IPS-18a (cell line): ENCODE measurements around the gene EI24.
A peak's percentile ranks its signal among the peaks of the same experiment; 100 is the strongest.
"Not testable (repeated sequence)": the region's sequence is repeated elsewhere in the genome, so short reads cannot be mapped to it uniquely, and the experiment has no call there.

Experiments
- H3K27ac ChIP-seq: one replicate; pipeline ENCODE4 v1.5.1; 2013; ENCODE audit warnings: low read length
- H3K27me3 ChIP-seq: one replicate; pipeline ENCODE4 v1.6.1; 2013; ENCODE audit warnings: mild to moderate bottlenecking, low read length; ENCODE audit not compliant: control insufficient read depth, insufficient read depth
- H3K36me3 ChIP-seq: one replicate; pipeline ENCODE4 v1.6.1; 2013; ENCODE audit warnings: low read depth, low read length; ENCODE audit not compliant: control insufficient read depth
- H3K4me1 ChIP-seq: one replicate; pipeline ENCODE4 v1.6.1; 2013; ENCODE audit warnings: low read depth, low read length; ENCODE audit not compliant: control insufficient read depth
- H3K4me3 ChIP-seq: one replicate; pipeline ENCODE4 v1.5.1; 2013; ENCODE audit warnings: low read length
- H3K9ac ChIP-seq: one replicate; pipeline ENCODE4 v1.6.1; 2013; ENCODE audit warnings: mild to moderate bottlenecking, low read length, moderate library complexity
- H3K9me3 ChIP-seq: one replicate; pipeline ENCODE4 v1.6.1; 2013; ENCODE audit warnings: low read depth, low read length; ENCODE audit not compliant: control insufficient read depth

The EI24 gene

DNA sequence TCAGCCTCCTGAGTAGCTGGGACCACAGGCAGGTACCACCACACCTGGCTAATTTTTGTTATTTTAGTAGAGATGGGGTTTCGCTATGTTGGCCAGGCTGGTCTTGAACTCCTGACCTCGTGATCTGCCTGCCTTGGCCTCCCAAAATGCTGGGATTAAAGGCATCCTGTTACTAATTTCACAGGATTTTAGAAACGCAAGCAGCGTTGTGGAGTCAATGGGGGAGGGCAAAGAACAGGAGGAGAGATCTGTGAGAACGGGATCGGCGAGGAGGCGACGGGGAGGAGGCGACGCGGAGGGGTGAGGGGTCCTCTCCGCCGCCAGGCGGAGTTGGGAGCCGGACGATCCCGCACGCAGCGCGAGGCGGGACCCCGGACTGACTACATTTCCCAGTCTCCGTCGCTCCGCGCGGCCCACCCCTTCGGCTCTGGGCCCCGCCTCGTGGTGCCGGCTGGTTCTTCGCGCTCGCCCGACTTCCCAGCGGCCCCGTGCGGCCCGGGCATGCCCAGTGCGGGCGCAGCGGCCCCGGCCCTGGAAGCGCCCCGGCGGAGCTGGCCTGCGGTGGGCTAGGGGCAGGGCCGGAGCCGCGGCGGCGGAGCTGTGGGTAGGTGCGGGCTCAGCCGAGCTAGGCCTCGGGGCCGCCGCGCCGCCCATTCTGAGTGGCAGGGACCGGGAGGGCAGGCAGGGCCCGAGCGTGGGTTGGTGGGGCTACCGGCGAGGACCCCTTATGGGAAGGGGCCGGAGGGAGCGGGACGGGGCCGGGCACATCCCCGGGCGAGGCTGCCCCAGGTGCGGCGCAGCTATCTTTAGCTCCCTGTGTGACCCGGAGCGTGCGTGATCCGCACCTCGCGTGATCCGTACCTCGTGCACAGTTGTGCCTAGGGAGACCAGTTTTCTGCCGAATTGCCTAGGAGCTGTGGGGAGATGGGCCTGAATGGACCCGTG lies at the start of gene EI24:
EI24 (plus strand) TSS at position 508 of the 945 bp plus-strand sequence. CDS start 3,051 bp downstream, outside the sequence.
- Histone ChIP-seq H3K9me3 (no peaks in the 10 kb centered on the region), H3K9ac (peak within 1 kb of the TSS; percentile 79), H3K36me3 (peaks cover 15% of the 10 kb centered on the region), H3K27ac (no peak within 1 kb of the TSS), H3K4me1 (peaks cover 8% of the 10 kb centered on the region), H3K4me3 (peak within 1 kb of the TSS; percentile 98), H3K27me3 (no peaks in the 10 kb centered on the region)

- H3K27ac ChIP-seq: no peak overlapping the region
- no peak overlapping the region for H3K9ac ChIP-seq
- H3K27me3 ChIP-seq: no peaks in the 10 kb centered on the region
- H3K4me3 ChIP-seq: no peak overlapping the region
- peaks cover 5% of the 10 kb centered on the region for H3K9me3 ChIP-seq
- peaks cover 19% of the 10 kb centered on the region for H3K4me1 ChIP-seq
- H3K36me3 ChIP-seq: no peaks in the 10 kb centered on the region
Observed at GRCh38 chr11:125519860-125520834, 49.1 kb upstream of the EI24 start.

DNA sequence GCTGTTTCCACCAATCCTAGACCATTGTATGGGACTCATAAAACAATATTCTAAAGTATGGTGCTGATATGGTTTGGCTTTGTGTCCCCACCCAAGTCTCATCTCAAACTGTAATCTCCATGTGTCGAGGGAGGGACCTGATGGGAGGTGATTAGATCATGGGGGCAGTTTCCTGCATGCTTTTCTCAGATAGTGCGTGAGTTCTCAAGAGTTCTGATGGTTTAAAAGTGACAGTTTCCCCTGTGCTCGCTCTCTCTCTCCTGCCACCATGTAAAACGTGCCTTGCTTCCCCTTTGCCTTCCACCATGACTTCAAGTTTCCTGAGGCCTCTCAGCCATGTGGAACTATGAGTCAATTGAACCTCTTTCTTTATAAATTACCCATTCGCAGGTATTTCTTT lies 44.0 kb upstream of the EI24 start:
- H3K36me3 ChIP-seq: no peaks in the 10 kb centered on the region

GRCh38 chr11:125532668-125533067 lies 36.6 kb upstream of the EI24 start:
- Histone ChIP-seq H3K27ac (no peak overlapping the region), H3K9ac (no peak overlapping the region), H3K4me1 (no peaks in the 10 kb centered on the region), H3K36me3 (no peaks in the 10 kb centered on the region), H3K27me3 (no peaks in the 10 kb centered on the region), H3K9me3 (no peaks in the 10 kb centered on the region), H3K4me3 (no peak overlapping the region)

More for the DNA sequence above, 44.0 kb upstream of the EI24 start:
- H3K9ac ChIP-seq: no peak overlapping the region
- no peaks in the 10 kb centered on the region for H3K27me3 ChIP-seq
- no peak overlapping the region for H3K4me3 ChIP-seq
- no peaks in the 10 kb centered on the region for H3K9me3 ChIP-seq
- no peak overlapping the region for H3K27ac ChIP-seq
- no peaks in the 10 kb centered on the region for H3K4me1 ChIP-seq

GRCh38 chr11:125535585-125535984 lies 33.7 kb upstream of the EI24 start:
- no peaks in the 10 kb centered on the region for H3K9me3 ChIP-seq
- H3K27me3 ChIP-seq: no peaks in the 10 kb centered on the region
- H3K36me3 ChIP-seq: no peaks in the 10 kb centered on the region
- no peak overlapping the region for H3K27ac ChIP-seq
- no peaks in the 10 kb centered on the region for H3K4me1 ChIP-seq
- H3K4me3 ChIP-seq: no peak overlapping the region
- H3K9ac ChIP-seq: no peak overlapping the region

DNA sequence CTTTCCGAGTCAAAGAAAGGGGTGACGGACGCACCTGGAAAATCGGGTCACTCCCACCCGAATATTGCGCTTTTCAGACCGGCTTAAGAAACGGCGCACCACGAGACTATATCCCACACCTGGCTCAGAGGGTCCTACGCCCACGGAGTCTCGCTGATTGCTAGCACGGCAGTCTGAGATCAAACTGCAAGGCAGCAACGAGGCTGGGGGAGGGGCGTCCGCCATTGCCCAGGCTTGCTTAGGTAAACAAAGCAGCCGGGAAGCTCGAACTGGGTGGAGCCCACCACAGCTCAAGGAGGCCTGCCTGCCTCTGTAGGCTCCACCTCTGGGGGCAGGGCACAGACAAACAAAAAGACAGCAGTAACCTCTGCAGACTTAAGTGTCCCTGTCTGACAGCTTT lies 32.4 kb upstream of the EI24 start:
- not testable (repeated sequence) for H3K36me3 ChIP-seq, H3K4me1 ChIP-seq, H3K9ac ChIP-seq, H3K27me3 ChIP-seq, H3K9me3 ChIP-seq, H3K27ac ChIP-seq, H3K4me3 ChIP-seq

GRCh38 chr11:125542709-125543108 lies 26.6 kb upstream of the EI24 start:
- H3K4me3 ChIP-seq: no peak overlapping the region
- no peaks in the 10 kb centered on the region for H3K4me1 ChIP-seq
- peaks cover 14% of the 10 kb centered on the region for H3K9me3 ChIP-seq
- no peak overlapping the region for H3K27ac ChIP-seq
- H3K27me3 ChIP-seq: no peaks in the 10 kb centered on the region
- H3K9ac ChIP-seq: no peak overlapping the region
- H3K36me3 ChIP-seq: no peaks in the 10 kb centered on the region

- Histone ChIP-seq H3K9me3 (peaks cover 19% of the 10 kb centered on the region), H3K36me3 (no peaks in the 10 kb centered on the region), H3K27me3 (no peaks in the 10 kb centered on the region), H3K27ac (no peak overlapping the region), H3K9ac (no peak overlapping the region), H3K4me3 (no peak overlapping the region), H3K4me1 (no peaks in the 10 kb centered on the region)
Observed at GRCh38 chr11:125550780-125551179, 18.5 kb upstream of the EI24 start.

DNA sequence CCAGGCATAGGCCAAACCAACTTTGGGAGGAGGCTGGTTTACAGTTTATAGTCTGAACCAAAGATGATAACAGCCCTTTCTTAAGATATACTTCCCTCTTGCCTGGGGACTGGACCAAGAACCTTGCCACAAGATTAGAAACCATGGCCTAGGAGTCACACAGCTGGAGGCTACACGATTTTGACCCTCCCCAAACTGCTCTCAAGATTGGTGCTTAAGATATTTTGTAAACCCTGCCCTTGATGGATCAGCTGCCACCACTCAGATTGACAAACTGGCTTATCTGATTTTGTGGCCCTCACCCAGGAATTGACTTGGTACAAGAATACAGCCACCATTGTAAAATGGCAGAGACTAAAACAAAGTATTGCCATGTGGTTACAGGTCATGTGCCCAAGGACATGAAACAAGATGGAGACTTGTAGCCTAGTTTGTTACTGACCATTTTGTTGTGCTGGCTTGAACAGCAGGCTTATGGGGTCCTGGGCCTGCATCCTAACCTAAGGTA lies 17.4 kb upstream of the EI24 start:
- no peak overlapping the region for H3K4me3 ChIP-seq
- H3K9ac ChIP-seq: no peak overlapping the region
- peaks cover 19% of the 10 kb centered on the region for H3K9me3 ChIP-seq
- H3K4me1 ChIP-seq: no peaks in the 10 kb centered on the region
- no peaks in the 10 kb centered on the region for H3K27me3 ChIP-seq
- H3K36me3 ChIP-seq: no peaks in the 10 kb centered on the region
- no peak overlapping the region for H3K27ac ChIP-seq

GRCh38 chr11:125552927-125553326 lies 16.4 kb upstream of the EI24 start:
- no peak overlapping the region for H3K27ac ChIP-seq
- no peaks in the 10 kb centered on the region for H3K4me1 ChIP-seq
- no peaks in the 10 kb centered on the region for H3K27me3 ChIP-seq
- H3K4me3 ChIP-seq: no peak overlapping the region
- H3K36me3 ChIP-seq: no peaks in the 10 kb centered on the region
- no peak overlapping the region for H3K9ac ChIP-seq
- H3K9me3 ChIP-seq: peaks cover 19% of the 10 kb centered on the region

GRCh38 chr11:125553357-125553756 lies 15.9 kb upstream of the EI24 start:
- no peak overlapping the region for H3K27ac ChIP-seq
- H3K9ac ChIP-seq: no peak overlapping the region
- no peak overlapping the region for H3K4me3 ChIP-seq
- no peaks in the 10 kb centered on the region for H3K27me3 ChIP-seq
- peaks cover 19% of the 10 kb centered on the region for H3K9me3 ChIP-seq
- no peaks in the 10 kb centered on the region for H3K4me1 ChIP-seq
- H3K36me3 ChIP-seq: no peaks in the 10 kb centered on the region
